WTC11 (cell line): ENCODE data around the gene CCDC57. TPM values are rescaled to one million over a fixed set of nuclear protein-coding genes. Genes with fewer than 3 reads are reported as not detected.

Experiments used
- ATAC-seq: fragments of 200-7000 bp; cut with Tn5 transposase; 2 replicates; pipeline ENCODE4 v1.10.0; 2021; ENCODE audit warnings: mild to moderate bottlenecking, moderate library complexity
- CTCF ChIA-PET: fragments of 300-600 bp; sonication (Branson Sonifier 250); formaldehyde crosslinking; loops from one replicate; lab custom pipeline; 2021; ENCODE audit warnings: antibody characterized with exemption; lab: Charles Lee
- POLR2A ChIA-PET: fragments of 350-600 bp; sonication (Branson Sonifier 250); formaldehyde crosslinking; loops from one replicate; lab custom pipeline; 2021; ENCODE audit warnings: antibody characterized with exemption; lab: Charles Lee
- DNase-seq: peaks from one replicate; pipeline ENCODE4 v3.0.0; 2021; ENCODE audit warnings: low spot score
- H3K27ac Mint-ChIP-seq: 2 replicates; pipeline ENCODE4 v1.8.0; 2021; ENCODE audit warnings: mixed read lengths
- H3K27me3 Mint-ChIP-seq: 2 replicates; pipeline ENCODE4 v1.8.0; 2021; ENCODE audit warnings: low read depth, mild to moderate bottlenecking, moderate library complexity, mixed read lengths
- H3K36me3 Mint-ChIP-seq: 2 replicates; pipeline ENCODE4 v1.8.0; 2021; ENCODE audit warnings: mixed read lengths
- H3K4me1 Mint-ChIP-seq: 2 replicates; pipeline ENCODE4 v1.8.0; 2022; ENCODE audit warnings: mixed read lengths
- H3K4me3 Mint-ChIP-seq: 2 replicates; pipeline ENCODE4 v1.8.0; 2021; ENCODE audit warnings: mild to moderate bottlenecking, moderate library complexity, mixed read lengths
- H3K9me3 Mint-ChIP-seq: 2 replicates; pipeline ENCODE4 v1.8.0; 2021; ENCODE audit warnings: mixed read lengths
- AFF4 ChIP-seq: sonication (generic); formaldehyde crosslinking; IDR thresholded peaks from 2 replicates; pipeline ENCODE4 v1.8.1; 2023; ENCODE audit warnings: mild to moderate bottlenecking, missing genetic modification reagents, borderline replicate concordance
- ARID4B ChIP-seq: sonication (generic); formaldehyde crosslinking; IDR thresholded peaks from 2 replicates; pipeline ENCODE4 v1.8.0; 2023; ENCODE audit warnings: missing genetic modification reagents, mild to moderate bottlenecking, borderline replicate concordance
- ATF2 ChIP-seq: sonication (generic); formaldehyde crosslinking; IDR thresholded peaks from 2 replicates; pipeline ENCODE4 v1.8.1; 2022; ENCODE audit warnings: low read depth, missing genetic modification reagents, borderline replicate concordance
- E2F4 ChIP-seq: sonication (generic); formaldehyde crosslinking; IDR thresholded peaks from 2 replicates; pipeline ENCODE4 v1.8.1; 2022; ENCODE audit warnings: low read depth, mild to moderate bottlenecking, moderate library complexity, missing genetic modification reagents, borderline replicate concordance
- ETV6 ChIP-seq: sonication (generic); formaldehyde crosslinking; IDR thresholded peaks from 2 replicates; pipeline ENCODE4 v1.8.1; 2022; ENCODE audit warnings: mild to moderate bottlenecking, missing genetic modification reagents
- NFYB ChIP-seq: sonication (generic); formaldehyde crosslinking; conservative IDR thresholded peaks from 2 replicates; pipeline ENCODE4 v1.8.0; 2022; ENCODE audit warnings: low read depth, missing genetic modification reagents
- RELA ChIP-seq: sonication (generic); formaldehyde crosslinking; IDR thresholded peaks from 2 replicates; pipeline ENCODE4 v1.8.1; 2022; ENCODE audit warnings: missing genetic modification reagents, mild to moderate bottlenecking, borderline replicate concordance
- SMAD3 ChIP-seq: sonication (generic); formaldehyde crosslinking; IDR thresholded peaks from 2 replicates; pipeline ENCODE4 v1.8.0; 2022; ENCODE audit warnings: missing genetic modification reagents, mild to moderate bottlenecking, borderline replicate concordance
- TEAD1 ChIP-seq: sonication (generic); formaldehyde crosslinking; IDR thresholded peaks from 2 replicates; pipeline ENCODE4 v1.8.0; 2022; ENCODE audit warnings: mild to moderate bottlenecking, missing genetic modification reagents
- TEAD4 ChIP-seq: sonication (generic); formaldehyde crosslinking; IDR thresholded peaks from 2 replicates; pipeline ENCODE4 v1.8.0; 2022; ENCODE audit warnings: mild to moderate bottlenecking, missing genetic modification reagents
- USF2 ChIP-seq: sonication (generic); formaldehyde crosslinking; IDR thresholded peaks from 2 replicates; pipeline ENCODE4 v1.8.1; 2023; ENCODE audit warnings: mild to moderate bottlenecking, missing genetic modification reagents, moderate library complexity
- ZMAT4 ChIP-seq: fragments of 250-450 bp; sonication (Bioruptor Pico); IDR thresholded peaks from 2 replicates; pipeline ENCODE4 v1.9.0; 2021; ENCODE audit warnings: mild to moderate bottlenecking
- ZNF396 ChIP-seq: fragments of 250-450 bp; sonication (Bioruptor Pico); IDR thresholded peaks from 2 replicates; pipeline ENCODE4 v1.8.0; 2021; ENCODE audit warnings: mild to moderate bottlenecking, moderate library complexity, borderline replicate concordance
- ZNF416 ChIP-seq: fragments of 250-450 bp; sonication (Bioruptor Pico); IDR thresholded peaks from 2 replicates; pipeline ENCODE4 v1.9.0; 2021; ENCODE audit warnings: mild to moderate bottlenecking, inconsistent platforms
- total RNA-seq: library from RNA; stranded (reverse); gene quantifications from 3 replicates; pipeline ENCODE4 v1.2.3, GENCODE V29; 2021
- TF ChIP-seq, protein P1 (sequence below): fragments of 250-450 bp; sonication (Bioruptor Pico); IDR thresholded peaks from 2 replicates; pipeline ENCODE4 v1.9.0; 2021; ENCODE audit warnings: mild to moderate bottlenecking, borderline replicate concordance
- TF ChIP-seq, protein P2 (sequence below): sonication (generic); formaldehyde crosslinking; IDR thresholded peaks from 2 replicates; pipeline ENCODE4 v1.8.0; 2023; ENCODE audit warnings: missing genetic modification reagents

The CCDC57 gene
- total RNA-seq, 1 experiment from 2014 or later: 20.0 TPM

GRCh38 chr17:82098169-82098938, 114.3 kb downstream of the CCDC57 start, which contains the start of gene FASN:
TSS of gene FASN (minus strand) at chr17:82098236. CDS start at chr17:82096445, 1,791 bp downstream.
- Mint-ChIP-seq H3K4me3 (peak within 1 kb of the TSS; percentile 69), H3K36me3 (peaks cover 3% of the 10 kb centered on the region), H3K9me3 (no peaks in the 10 kb centered on the region), H3K27ac (no peak within 1 kb of the TSS), H3K27me3 (no peaks in the 10 kb centered on the region), H3K4me1 (peaks cover 28% of the 10 kb centered on the region)
- peak; percentile 95 for DNase-seq
- POLR2A ChIA-PET: interaction anchor here (0.9 to 1.7 kb wide), 5 partner anchors 8 to 161 kb away, joined by 3 to 11 read pairs (median 3); partner anchors contain the start of genes DCXR and PYCR1
- peak; percentile 79 for ATAC-seq
- CTCF ChIA-PET: interaction anchor here (0.6 to 2.9 kb wide), 11 partner anchors 8 to 171 kb away, joined by 3 to 18 read pairs (median 3); partner anchors contain the start of genes CENPX, DCXR, LRRC45 and MAFG
- peak; percentile 46 for TF ChIP-seq ETV6
- no peak for TF ChIP-seq ZMAT4
- TF ChIP-seq USF2: no peak; the same call in 1 of the 2 replicates
- TF ChIP-seq AFF4 (CRISPR knock-in tag): no peak
- no peak for TF ChIP-seq ATF2 (CRISPR knock-in tag)
- TF ChIP-seq NFYB: peak; percentile 98
- TF ChIP-seq, protein P1, sequence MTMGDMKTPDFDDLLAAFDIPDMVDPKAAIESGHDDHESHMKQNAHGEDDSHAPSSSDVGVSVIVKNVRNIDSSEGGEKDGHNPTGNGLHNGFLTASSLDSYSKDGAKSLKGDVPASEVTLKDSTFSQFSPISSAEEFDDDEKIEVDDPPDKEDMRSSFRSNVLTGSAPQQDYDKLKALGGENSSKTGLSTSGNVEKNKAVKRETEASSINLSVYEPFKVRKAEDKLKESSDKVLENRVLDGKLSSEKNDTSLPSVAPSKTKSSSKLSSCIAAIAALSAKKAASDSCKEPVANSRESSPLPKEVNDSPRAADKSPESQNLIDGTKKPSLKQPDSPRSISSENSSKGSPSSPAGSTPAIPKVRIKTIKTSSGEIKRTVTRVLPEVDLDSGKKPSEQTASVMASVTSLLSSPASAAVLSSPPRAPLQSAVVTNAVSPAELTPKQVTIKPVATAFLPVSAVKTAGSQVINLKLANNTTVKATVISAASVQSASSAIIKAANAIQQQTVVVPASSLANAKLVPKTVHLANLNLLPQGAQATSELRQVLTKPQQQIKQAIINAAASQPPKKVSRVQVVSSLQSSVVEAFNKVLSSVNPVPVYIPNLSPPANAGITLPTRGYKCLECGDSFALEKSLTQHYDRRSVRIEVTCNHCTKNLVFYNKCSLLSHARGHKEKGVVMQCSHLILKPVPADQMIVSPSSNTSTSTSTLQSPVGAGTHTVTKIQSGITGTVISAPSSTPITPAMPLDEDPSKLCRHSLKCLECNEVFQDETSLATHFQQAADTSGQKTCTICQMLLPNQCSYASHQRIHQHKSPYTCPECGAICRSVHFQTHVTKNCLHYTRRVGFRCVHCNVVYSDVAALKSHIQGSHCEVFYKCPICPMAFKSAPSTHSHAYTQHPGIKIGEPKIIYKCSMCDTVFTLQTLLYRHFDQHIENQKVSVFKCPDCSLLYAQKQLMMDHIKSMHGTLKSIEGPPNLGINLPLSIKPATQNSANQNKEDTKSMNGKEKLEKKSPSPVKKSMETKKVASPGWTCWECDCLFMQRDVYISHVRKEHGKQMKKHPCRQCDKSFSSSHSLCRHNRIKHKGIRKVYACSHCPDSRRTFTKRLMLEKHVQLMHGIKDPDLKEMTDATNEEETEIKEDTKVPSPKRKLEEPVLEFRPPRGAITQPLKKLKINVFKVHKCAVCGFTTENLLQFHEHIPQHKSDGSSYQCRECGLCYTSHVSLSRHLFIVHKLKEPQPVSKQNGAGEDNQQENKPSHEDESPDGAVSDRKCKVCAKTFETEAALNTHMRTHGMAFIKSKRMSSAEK: 0 out of 2 replicates have a peak, but pooled peaks have one; percentile 72
- TF ChIP-seq ZNF396 (CRISPR knock-in tag): no peak
- TF ChIP-seq ZNF416 (CRISPR knock-in tag): peak; percentile 88; the same call in 1 of the 2 replicates
- no peak for TF ChIP-seq SMAD3 (CRISPR knock-in tag)
- TF ChIP-seq ARID4B (CRISPR knock-in tag): no peak; the same call in 1 of the 2 replicates
- TF ChIP-seq RELA (CRISPR knock-in tag): no peak
- no peak for TF ChIP-seq E2F4
- TF ChIP-seq, protein P2, sequence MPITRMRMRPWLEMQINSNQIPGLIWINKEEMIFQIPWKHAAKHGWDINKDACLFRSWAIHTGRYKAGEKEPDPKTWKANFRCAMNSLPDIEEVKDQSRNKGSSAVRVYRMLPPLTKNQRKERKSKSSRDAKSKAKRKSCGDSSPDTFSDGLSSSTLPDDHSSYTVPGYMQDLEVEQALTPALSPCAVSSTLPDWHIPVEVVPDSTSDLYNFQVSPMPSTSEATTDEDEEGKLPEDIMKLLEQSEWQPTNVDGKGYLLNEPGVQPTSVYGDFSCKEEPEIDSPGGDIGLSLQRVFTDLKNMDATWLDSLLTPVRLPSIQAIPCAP (CRISPR knock-in tag): no peak
- no peak for TF ChIP-seq TEAD4 (CRISPR knock-in tag)
- no peak; the same call in 1 of the 2 replicates for TF ChIP-seq TEAD1 (CRISPR knock-in tag)
